GM12878 (cell line): ENCODE data around the gene TYW1. TPM values are rescaled to one million over a fixed set of nuclear protein-coding genes. Genes with fewer than 3 reads are reported as not detected.
A peak's percentile ranks its signal among the peaks of the same experiment; 100 is the strongest.

Experiments
- ATAC-seq: fragments of 200-7000 bp; cut with Tn5 transposase; 3 replicates; pipeline ENCODE4 v1.9.1; 2020; ENCODE audit warnings: mild to moderate bottlenecking, moderate library complexity
- BruUV-seq: library from RNA; stranded (reverse); fragments of 400-500 nt; replicated peaks from 2 replicates; lab custom pipeline; 2021; lab: Mats Ljungman, UMichigan
- CTCF ChIA-PET: fragments of 300-600 bp; sonication (Branson Sonifier 250); formaldehyde crosslinking; extraction: SDS; loops from one replicate; lab custom pipeline; 2021; ENCODE audit warnings: inconsistent platforms; lab: Yijun Ruan, JAX
- POLR2A ChIA-PET: fragments of 350-600 bp; formaldehyde crosslinking; extraction: SDS; loops from one replicate; lab custom pipeline; 2021; ENCODE audit warnings: inconsistent platforms; lab: Charles Lee
- RAD21 ChIA-PET: fragments of 300-600 bp; sonication (Branson Sonifier 250); formaldehyde crosslinking; loops from one replicate; lab custom pipeline; 2023; ENCODE audit warnings: antibody characterized with exemption; ENCODE audit not compliant: unreplicated experiment; lab: Charles Lee
- SMC1A ChIA-PET: fragments of 300-600 bp; sonication (Branson Sonifier 250); formaldehyde crosslinking; loops from one replicate; lab custom pipeline; 2023; ENCODE audit not compliant: unreplicated experiment, uncharacterized antibody; lab: Charles Lee
- DNase-seq: peaks from one replicate; pipeline ENCODE4 v3.0.0-alpha.2; 2011; ENCODE audit warnings: low read depth, low spot score
- FAIRE-seq: peaks from 3 replicates; lab custom pipeline; 2011; peaks lifted over from hg19 to GRCh38; lab: Jason Lieb, UNC
- H2AFZ ChIP-seq: 2 replicates; pipeline ENCODE4 v1.6.0; 2011; ENCODE audit warnings: low read depth, low read length, control low read depth; ENCODE audit not compliant: control insufficient read depth
- H3K27ac ChIP-seq: 2 replicates; pipeline ENCODE4 v1.5.1; 2011; ENCODE audit warnings: control low read depth; ENCODE audit not compliant: control insufficient read depth, insufficient read depth
- H3K27me3 ChIP-seq, 2 experiments: replicated peaks in 1 of 2; 2 replicates each; pipeline versions ENCODE4 v1.6.0 to v1.6.1; 2011; ENCODE audit warnings: low read length in 1 of 2; ENCODE audit not compliant: control insufficient read depth in 2 of 2, insufficient read depth in 2 of 2
- H3K36me3 ChIP-seq, 2 experiments: 2 replicates each; pipeline ENCODE4 v1.5.1; 2011; ENCODE audit warnings: low read length in 1 of 2; ENCODE audit not compliant: control insufficient read depth in 2 of 2, insufficient read depth in 2 of 2
- H3K4me1 ChIP-seq: 2 replicates; pipeline ENCODE4 v1.6.1; 2011; ENCODE audit warnings: mild to moderate bottlenecking, low read length, moderate library complexity, mixed read lengths; ENCODE audit not compliant: control insufficient read depth, insufficient read depth
- H3K4me2 ChIP-seq: 2 replicates; pipeline ENCODE4 v1.6.0; 2011; ENCODE audit warnings: control low read depth; ENCODE audit not compliant: control insufficient read depth, insufficient read depth
- H3K4me3 ChIP-seq: fragments of 200-600 bp; sonication (generic); 2 replicates; pipeline ENCODE4 v1.5.1; 2016
- H3K79me2 ChIP-seq: 2 replicates; pipeline ENCODE4 v1.6.0; 2011; ENCODE audit warnings: low read length; ENCODE audit not compliant: control insufficient read depth, insufficient read depth
- H3K9ac ChIP-seq: 2 replicates; pipeline ENCODE4 v1.8.0; 2011; ENCODE audit warnings: low read length, control low read depth, mixed read lengths; ENCODE audit not compliant: control insufficient read depth, insufficient read depth
- H3K9me3 ChIP-seq: replicated peaks from 3 replicates; pipeline ENCODE4 v1.5.1; 2011; ENCODE audit warnings: mild to moderate bottlenecking, low read length; ENCODE audit not compliant: control insufficient read depth, insufficient read depth
- H4K20me1 ChIP-seq: 2 replicates; pipeline ENCODE4 v1.6.0; 2011; ENCODE audit not compliant: control insufficient read depth, insufficient read depth
- ASH2L ChIP-seq: fragments of 300-600, 200-600 bp; sonication (generic); IDR thresholded peaks from 2 replicates; pipeline ENCODE4 v1.6.1; 2017; ENCODE audit warnings: low read depth, mild to moderate bottlenecking, borderline replicate concordance
- BMI1 ChIP-seq: fragments of 450-650 bp; IDR thresholded peaks from 2 replicates; pipeline ENCODE4 v1.6.1; 2016; ENCODE audit warnings: mild to moderate bottlenecking, moderate library complexity, borderline replicate concordance
- CBX5 ChIP-seq: sonication (generic); IDR thresholded peaks from 2 replicates; pipeline ENCODE4 v1.6.1; 2016; ENCODE audit warnings: low read depth, moderate library complexity, mild to moderate bottlenecking, inconsistent platforms
- CEBPB ChIP-seq, 2 experiments: fragments of 150-350 bp in 1 of 2; IDR thresholded peaks; 2 replicates each; pipeline ENCODE4 v1.6.1; 2012 to 2014; ENCODE audit warnings: low read depth in 2 of 2, low read length in 2 of 2, borderline replicate concordance in 1 of 2, inconsistent platforms in 1 of 2
- FOXK2 ChIP-seq: fragments of 450-650 bp; IDR thresholded peaks from 2 replicates; pipeline ENCODE4 v1.6.1; 2017; ENCODE audit warnings: mild to moderate bottlenecking, moderate library complexity
- FOXM1 ChIP-seq: IDR thresholded peaks from 2 replicates; pipeline ENCODE4 v1.6.1; 2012; ENCODE audit warnings: low read depth, mild to moderate bottlenecking, inconsistent platforms, low read length, moderate library complexity
- IKZF1 ChIP-seq: fragments of 450-650 bp; conservative IDR thresholded peaks from 2 replicates; pipeline ENCODE4 v1.6.1; 2017; ENCODE audit warnings: antibody characterized with exemption, mild to moderate bottlenecking
- POLR2A ChIP-seq: IDR thresholded peaks from 2 replicates; pipeline ENCODE4 v1.6.1; 2011; ENCODE audit warnings: low read depth, mild to moderate bottlenecking, low read length
- RELA ChIP-seq: fragments of 450-650 bp; IDR thresholded peaks from 2 replicates; pipeline ENCODE4 v1.8.0; 2014; ENCODE audit warnings: borderline replicate concordance; ENCODE audit not compliant: partially characterized antibody
- SRF ChIP-seq, 2 experiments: IDR thresholded peaks; 2 replicates each; pipeline ENCODE4 v1.6.1; 2011; ENCODE audit warnings: low read depth in 2 of 2, low read length in 2 of 2, mild to moderate bottlenecking in 1 of 2, moderate library complexity in 1 of 2
- TCF3 ChIP-seq: IDR thresholded peaks from 2 replicates; pipeline ENCODE4 v1.6.1; 2012; ENCODE audit warnings: low read depth, mild to moderate bottlenecking, low read length, borderline replicate concordance; ENCODE audit not compliant: insufficient read depth
- WGBS: methylation state at CpG from one replicate; pipeline ENCODE4 v1.1.6; 2016; ENCODE audit warnings: low lambda C conversion rate; ENCODE audit not compliant: insufficient replicate concordance, insufficient coverage; ENCODE audit errors: missing lambda C conversion rate; 5-methylcytosine and 5-hydroxymethylcytosine counted together
- in situ Hi-C: fragments of 300-500 bp; cut with MboI; formaldehyde crosslinking; loops from 9 replicates; pipeline ENCODE4 v1.14.3; 2018; ENCODE audit warnings: mixed read lengths
- intact Hi-C: fragments of 100-400 bp; cut with micrococcal nuclease; formaldehyde crosslinking; loops from one replicate; pipeline ENCODE4 v1.14.2; 2022; ENCODE audit not compliant: unreplicated experiment
- polyA plus RNA-seq, 11 experiments: library from polyadenylated mRNA; depleted of rRNA in 4 of 11; unstranded in 6 of 11; stranded (reverse) in 5 of 11; fragments of >200 nt; fragmentation: Nextera tagmentation in 4 of 11; fragmentation: Illumina TruSeq in 1 of 11; extraction: Ambion mirVana in 4 of 11; extraction: Trizol in 1 of 11; gene quantifications; 1 replicate in 1 of 11; 2 replicates in 10 of 11; pipeline versions ENCODE4 v1.2.1 to v1.2.3, GENCODE V29; 2011 to 2016; ENCODE audit warnings: inconsistent platforms in 2 of 11, missing spikeins in 2 of 11, low read depth in 1 of 11
- total RNA-seq, 4 experiments: library from RNA; depleted of rRNA in 3 of 4; stranded (reverse); fragments of >200 nt in 3 of 4; fragmentation: Illumina TruSeq in 1 of 4; extraction: Trizol in 1 of 4; gene quantifications; 2 replicates each; pipeline versions ENCODE4 v1.2.1 to v1.2.3, GENCODE V29; 2013 to 2021
- TF ChIP-seq, protein P1 (sequence below): fragments of 450-650 bp; IDR thresholded peaks from 2 replicates; pipeline ENCODE4 v1.6.1; 2017; ENCODE audit warnings: antibody characterized with exemption, mild to moderate bottlenecking, moderate library complexity
- TF ChIP-seq, protein P2 (sequence below): fragments of 450-650 bp; IDR thresholded peaks from 2 replicates; pipeline ENCODE4 v1.6.1; 2017; ENCODE audit warnings: mild to moderate bottlenecking, low read depth, inconsistent platforms; ENCODE audit not compliant: poor library complexity, severe bottlenecking

The TYW1 gene
- total and polyA plus RNA-seq, 10 of the 15 experiments (the other 5 are each of a cell fraction or from before 2014, with no cell fraction given), result 11.3 to 29.0 (median 18.4) TPM

GRCh38 chr7:66961096-66961495 lies 35.5 kb upstream of the TYW1 start:
- in situ Hi-C loops, result no loop called here
- H3K9ac ChIP-seq, result no peak overlapping the region
- peak; percentile 35; the same call in 1 of the 2 replicates for TF ChIP-seq POLR2A
- TF ChIP-seq IKZF1, result no peak
- no peak for TF ChIP-seq SRF (IDR thresholded peaks at IDR 0.05; ENCODE audit: low read depth in 2 of 2, low read length in 2 of 2)
- TF ChIP-seq, all 136 proteins: peak for 1
- Histone ChIP-seq H3K9me3 (no peaks in the 10 kb centered on the region), H4K20me1 (no peaks in the 10 kb centered on the region), H3K4me3 (no peak overlapping the region), H3K79me2 (no peaks in the 10 kb centered on the region), H3K4me2 (no peak overlapping the region), H3K27ac (no peak overlapping the region), H2AFZ (no peak overlapping the region), H3K36me3 (peaks cover 6 to 17% of the 10 kb centered on the region in 2 experiments; a peak in 3 of 4 replicates), H3K4me1 (no peaks in the 10 kb centered on the region), H3K27me3 (no peaks in the 10 kb centered on the region)
- intact Hi-C loops, result no loop called here
- POLR2A ChIA-PET, result no interaction called here
- CTCF ChIA-PET, result interaction anchor here (0.6 kb wide), 1 partner anchor 38 kb away, joined by 3 read pairs; no protein-coding TSS in a partner anchor
- 99% methylated on average over 5 of the region's 5 CpGs for WGBS
- ATAC-seq, result no peak; the same call in 2 of the 3 replicates
- FAIRE-seq, result no peak
- DNase-seq, result no peak
- RAD21 ChIA-PET, result no interaction called here
- no TSS peak for BruUV-seq
- SMC1A ChIA-PET, result no interaction called here

GRCh38 chr7:66964411-66964810 lies 32.2 kb upstream of the TYW1 start:
- Histone ChIP-seq H3K9me3 (no peaks in the 10 kb centered on the region), H4K20me1 (no peaks in the 10 kb centered on the region), H3K27me3 (no peaks in the 10 kb centered on the region), H3K4me3 (no peak overlapping the region), H3K9ac (no peak overlapping the region), H3K4me2 (no peak overlapping the region), H3K4me1 (no peaks in the 10 kb centered on the region), H3K27ac (no peak overlapping the region), H2AFZ (no peak overlapping the region), H3K36me3 (peaks cover 0 to 5% of the 10 kb centered on the region in 2 experiments; a peak in 1 of 4 replicates), H3K79me2 (no peaks in the 10 kb centered on the region)
- ATAC-seq, result no peak
- no TSS peak for BruUV-seq
- POLR2A ChIA-PET, result no interaction called here
- SMC1A ChIA-PET, result no interaction called here
- intact Hi-C loops, result no loop called here
- in situ Hi-C loops, result no loop called here
- FAIRE-seq, result no peak
- no peak for DNase-seq
- RAD21 ChIA-PET, result no interaction called here
- CTCF ChIA-PET, result interaction anchor here (0.8 kb wide), 1 partner anchor 13 kb away, joined by 3 read pairs; no protein-coding TSS in a partner anchor
- 92% methylated on average over 4 of the region's 4 CpGs for WGBS
- TF ChIP-seq CEBPB (IDR thresholded peaks at IDR 0.05; ENCODE audit: borderline replicate concordance in 1 of 2, low read depth in 2 of 2, low read length in 2 of 2) (no peak), CBX5 (no peak), TCF3 (no peak), FOXM1 (no peak), ASH2L (no peak), BMI1 (no peak), RELA (no peak), FOXK2 (no peak)
- TF ChIP-seq, protein P1, sequence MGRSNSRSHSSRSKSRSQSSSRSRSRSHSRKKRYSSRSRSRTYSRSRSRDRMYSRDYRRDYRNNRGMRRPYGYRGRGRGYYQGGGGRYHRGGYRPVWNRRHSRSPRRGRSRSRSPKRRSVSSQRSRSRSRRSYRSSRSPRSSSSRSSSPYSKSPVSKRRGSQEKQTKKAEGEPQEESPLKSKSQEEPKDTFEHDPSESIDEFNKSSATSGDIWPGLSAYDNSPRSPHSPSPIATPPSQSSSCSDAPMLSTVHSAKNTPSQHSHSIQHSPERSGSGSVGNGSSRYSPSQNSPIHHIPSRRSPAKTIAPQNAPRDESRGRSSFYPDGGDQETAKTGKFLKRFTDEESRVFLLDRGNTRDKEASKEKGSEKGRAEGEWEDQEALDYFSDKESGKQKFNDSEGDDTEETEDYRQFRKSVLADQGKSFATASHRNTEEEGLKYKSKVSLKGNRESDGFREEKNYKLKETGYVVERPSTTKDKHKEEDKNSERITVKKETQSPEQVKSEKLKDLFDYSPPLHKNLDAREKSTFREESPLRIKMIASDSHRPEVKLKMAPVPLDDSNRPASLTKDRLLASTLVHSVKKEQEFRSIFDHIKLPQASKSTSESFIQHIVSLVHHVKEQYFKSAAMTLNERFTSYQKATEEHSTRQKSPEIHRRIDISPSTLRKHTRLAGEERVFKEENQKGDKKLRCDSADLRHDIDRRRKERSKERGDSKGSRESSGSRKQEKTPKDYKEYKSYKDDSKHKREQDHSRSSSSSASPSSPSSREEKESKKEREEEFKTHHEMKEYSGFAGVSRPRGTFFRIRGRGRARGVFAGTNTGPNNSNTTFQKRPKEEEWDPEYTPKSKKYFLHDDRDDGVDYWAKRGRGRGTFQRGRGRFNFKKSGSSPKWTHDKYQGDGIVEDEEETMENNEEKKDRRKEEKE, result no peak
- TF ChIP-seq, protein P2, sequence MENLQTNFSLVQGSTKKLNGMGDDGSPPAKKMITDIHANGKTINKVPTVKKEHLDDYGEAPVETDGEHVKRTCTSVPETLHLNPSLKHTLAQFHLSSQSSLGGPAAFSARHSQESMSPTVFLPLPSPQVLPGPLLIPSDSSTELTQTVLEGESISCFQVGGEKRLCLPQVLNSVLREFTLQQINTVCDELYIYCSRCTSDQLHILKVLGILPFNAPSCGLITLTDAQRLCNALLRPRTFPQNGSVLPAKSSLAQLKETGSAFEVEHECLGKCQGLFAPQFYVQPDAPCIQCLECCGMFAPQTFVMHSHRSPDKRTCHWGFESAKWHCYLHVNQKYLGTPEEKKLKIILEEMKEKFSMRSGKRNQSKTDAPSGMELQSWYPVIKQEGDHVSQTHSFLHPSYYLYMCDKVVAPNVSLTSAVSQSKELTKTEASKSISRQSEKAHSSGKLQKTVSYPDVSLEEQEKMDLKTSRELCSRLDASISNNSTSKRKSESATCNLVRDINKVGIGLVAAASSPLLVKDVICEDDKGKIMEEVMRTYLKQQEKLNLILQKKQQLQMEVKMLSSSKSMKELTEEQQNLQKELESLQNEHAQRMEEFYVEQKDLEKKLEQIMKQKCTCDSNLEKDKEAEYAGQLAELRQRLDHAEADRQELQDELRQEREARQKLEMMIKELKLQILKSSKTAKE, result no peak
